ENCODE measurements around the gene PRDM2. TPM values are rescaled to one million over a fixed set of nuclear protein-coding genes. Genes with fewer than 3 reads are reported as not detected.

Gene PRDM2
- polyA plus RNA-seq, 4 donors, result 35.5 to 42.6 (median 38.9) TPM

DNA sequence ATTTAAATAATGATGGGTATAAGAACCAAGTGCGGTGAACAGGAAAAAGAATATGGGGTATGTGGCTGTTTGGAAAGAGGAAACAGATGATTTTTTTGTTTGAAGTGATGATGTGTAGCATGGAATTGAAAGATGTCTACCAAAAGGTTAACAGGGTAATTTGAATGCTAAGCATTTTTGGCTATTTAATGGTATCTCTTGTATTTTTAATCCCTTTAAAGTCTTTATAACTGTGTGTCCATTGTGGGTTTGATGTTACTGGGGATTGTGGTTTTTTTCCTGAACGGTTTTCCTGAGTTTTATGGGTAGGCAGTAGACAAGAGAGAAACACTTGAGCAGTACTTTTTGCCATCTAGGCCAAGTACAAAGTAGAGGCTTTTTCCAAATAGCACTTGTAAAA, 63.2 kb downstream of the PRDM2 start:
- no peak for DNase-seq (ENCODE audit: low read depth in 4 of 4, low spot score in 2 of 4)

GRCh38 chr1:13763991-13764390, 64.0 kb downstream of the PRDM2 start:
- no peak for DNase-seq (ENCODE audit: low read depth in 4 of 4, low spot score in 2 of 4)

- DNase-seq (ENCODE audit: low read depth in 4 of 4, low spot score in 2 of 4), result no peak
These were observed 64.8 kb downstream of the PRDM2 start for GRCh38 chr1:13764588-13765332.

DNA sequence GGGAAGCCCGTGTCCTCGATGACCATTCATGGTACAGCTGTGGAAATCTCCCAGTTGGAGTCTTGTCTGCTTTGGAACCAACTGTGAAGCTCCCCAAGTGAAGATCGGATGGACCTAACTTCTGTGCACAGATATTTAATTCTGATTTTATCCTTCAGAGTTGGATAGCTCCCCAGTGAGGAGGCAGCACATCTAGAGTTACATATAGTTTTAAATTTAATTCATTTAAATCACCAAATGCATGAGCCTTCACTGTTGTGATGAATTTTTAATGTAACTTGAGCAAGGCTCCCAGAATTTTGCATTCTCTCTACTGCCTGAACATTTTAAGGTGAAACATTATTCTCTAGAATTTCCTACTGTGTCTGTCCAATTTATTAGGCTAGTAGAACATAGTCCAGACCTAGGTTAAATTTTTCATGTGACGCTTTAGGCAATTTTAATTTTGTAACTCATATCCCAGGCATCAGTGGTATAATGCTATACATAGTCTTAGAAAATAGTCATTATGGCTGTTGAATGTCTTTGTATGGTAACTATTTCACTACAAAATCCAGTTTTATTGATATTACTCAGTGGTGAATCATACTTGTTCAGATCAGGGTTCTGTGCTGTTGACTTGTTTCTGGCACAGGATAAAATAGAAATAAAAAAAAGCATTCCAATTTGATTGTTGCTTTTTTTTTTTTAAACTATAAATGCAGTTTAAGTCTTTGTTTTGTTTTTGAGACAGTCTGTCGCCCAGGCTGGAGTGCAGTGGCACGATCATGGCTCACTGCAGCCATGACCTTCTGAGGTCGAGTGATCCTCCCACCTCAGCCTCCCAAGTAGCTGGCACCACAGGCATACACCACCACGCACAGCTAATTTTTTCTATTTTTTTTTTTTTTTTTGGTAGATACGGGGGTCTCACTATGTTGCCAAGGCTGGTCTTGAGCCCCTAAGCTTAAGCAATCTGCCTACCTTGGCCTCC, 66.9 kb downstream of the PRDM2 start:
- no peak for DNase-seq (ENCODE audit: low read depth in 4 of 4, low spot score in 2 of 4)

- no peak for DNase-seq (ENCODE audit: low read depth in 4 of 4, low spot score in 2 of 4)
These were observed 69.2 kb downstream of the PRDM2 start for GRCh38 chr1:13769212-13769611.

GRCh38 chr1:13769830-13770229, 69.8 kb downstream of the PRDM2 start:
- DNase-seq (ENCODE audit: low read depth in 4 of 4, low spot score in 2 of 4), result no peak

DNA sequence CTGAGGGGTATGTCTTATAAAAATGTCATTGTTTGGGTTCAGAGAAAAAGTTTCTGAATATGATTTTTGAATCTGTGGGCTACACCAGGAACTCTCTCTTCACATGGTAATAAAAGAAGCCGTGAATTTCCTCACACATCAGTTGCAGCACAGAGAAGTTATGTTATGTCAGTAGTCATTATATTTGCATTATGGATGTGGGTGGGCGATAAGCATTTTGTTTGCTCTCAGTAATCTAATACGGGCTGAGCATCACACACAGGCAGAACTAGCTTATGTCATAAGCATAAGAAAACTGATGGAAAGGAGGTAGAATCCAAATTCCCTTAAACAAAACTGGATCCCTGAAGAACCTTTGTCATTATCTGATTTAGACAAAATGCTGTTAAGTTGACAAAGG, 70.8 kb downstream of the PRDM2 start:
- DNase-seq (ENCODE audit: low read depth in 4 of 4, low spot score in 2 of 4), result no peak

GRCh38 chr1:13771745-13772144, 71.8 kb downstream of the PRDM2 start:
- no peak for DNase-seq (ENCODE audit: low read depth in 4 of 4, low spot score in 2 of 4)

DNA sequence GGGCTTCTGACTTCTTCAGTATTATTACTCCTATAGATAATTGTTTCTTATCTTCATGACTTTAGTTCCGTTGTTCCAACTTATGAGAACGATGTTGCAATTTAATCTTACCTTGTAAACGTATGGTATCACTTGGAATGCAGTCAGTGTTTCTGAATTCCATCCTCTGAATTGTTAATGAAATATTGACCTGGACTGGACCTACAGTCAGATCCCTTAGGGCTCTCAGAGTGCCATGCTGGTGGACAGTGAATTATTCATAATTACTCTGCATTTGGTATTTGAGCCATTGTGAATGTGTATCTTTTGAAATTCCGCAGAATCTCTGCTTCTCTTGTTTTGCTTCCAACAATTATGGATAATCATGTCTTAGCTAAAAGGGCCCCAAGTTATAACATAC, 72.3 kb downstream of the PRDM2 start:
- DNase-seq (ENCODE audit: low read depth in 4 of 4, low spot score in 2 of 4), result no peak

DNA sequence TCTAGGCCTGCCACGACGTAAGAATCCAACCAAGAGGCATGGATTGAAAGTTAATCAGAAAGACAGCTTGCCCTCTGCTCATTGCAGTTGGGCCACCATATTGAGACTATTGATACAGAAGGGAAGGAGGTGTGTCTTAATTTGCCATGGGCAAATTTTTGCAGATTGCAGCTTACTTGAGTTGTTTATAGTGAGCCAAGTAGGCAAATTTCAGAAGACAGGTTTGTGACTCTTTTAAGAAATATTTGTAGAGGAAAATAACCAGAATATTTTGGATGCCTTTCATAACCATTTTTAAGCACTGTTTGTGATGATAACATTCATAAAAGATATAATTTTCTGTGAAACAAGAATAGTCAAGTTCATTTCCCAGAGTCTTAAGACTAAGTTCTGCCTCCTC, 74.1 kb downstream of the PRDM2 start:
- no peak for DNase-seq (ENCODE audit: low read depth in 4 of 4, low spot score in 2 of 4)

GRCh38 chr1:13775459-13775858, 75.5 kb downstream of the PRDM2 start:
- DNase-seq (ENCODE audit: low read depth in 4 of 4, low spot score in 2 of 4), result no peak

DNA sequence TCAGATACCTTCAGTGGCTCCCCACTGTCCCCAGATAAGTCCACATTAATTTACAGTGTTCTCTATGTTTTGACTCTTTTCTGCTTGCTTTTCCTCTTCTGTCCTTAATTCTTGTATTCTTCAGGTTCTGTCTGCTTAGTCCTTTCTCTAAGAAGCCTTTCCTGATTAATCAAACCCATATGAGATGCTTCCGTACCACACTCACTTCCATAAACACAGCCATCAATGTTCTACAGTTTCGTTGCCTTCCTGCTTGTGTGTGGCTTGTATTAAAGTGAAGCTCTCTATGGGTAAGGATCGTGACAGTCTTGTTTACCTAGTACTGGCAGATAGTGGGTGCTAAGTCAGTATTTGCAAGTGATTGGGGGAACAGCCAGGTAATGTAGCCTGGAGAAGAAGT, 75.9 kb downstream of the PRDM2 start:
- no peak for DNase-seq (ENCODE audit: low read depth in 4 of 4, low spot score in 2 of 4)

GRCh38 chr1:13778431-13778830, 78.4 kb downstream of the PRDM2 start:
- DNase-seq (ENCODE audit: low read depth in 4 of 4, low spot score in 2 of 4), result no peak

GRCh38 chr1:13779930-13780329, 79.9 kb downstream of the PRDM2 start:
- no peak for DNase-seq (ENCODE audit: low read depth in 4 of 4, low spot score in 2 of 4)

DNA sequence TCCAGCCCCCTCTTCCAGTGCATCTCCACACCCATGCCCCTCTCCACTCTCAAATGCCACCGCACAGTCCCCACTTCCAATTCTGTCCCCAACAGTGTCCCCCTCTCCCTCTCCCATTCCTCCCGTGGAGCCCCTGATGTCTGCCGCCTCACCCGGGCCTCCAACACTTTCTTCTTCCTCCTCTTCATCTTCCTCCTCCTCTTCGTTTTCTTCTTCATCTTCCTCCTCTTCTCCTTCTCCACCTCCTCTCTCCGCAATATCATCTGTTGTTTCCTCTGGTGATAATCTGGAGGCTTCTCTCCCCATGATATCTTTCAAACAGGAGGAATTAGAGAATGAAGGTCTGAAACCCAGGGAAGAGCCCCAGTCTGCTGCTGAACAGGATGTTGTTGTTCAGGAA, 80.8 kb downstream of the PRDM2 start:
- no peak for DNase-seq (ENCODE audit: low read depth in 4 of 4, low spot score in 2 of 4)

GRCh38 chr1:13781228-13781627, 81.2 kb downstream of the PRDM2 start:
- DNase-seq (ENCODE audit: low read depth in 4 of 4, low spot score in 2 of 4), result no peak

DNA sequence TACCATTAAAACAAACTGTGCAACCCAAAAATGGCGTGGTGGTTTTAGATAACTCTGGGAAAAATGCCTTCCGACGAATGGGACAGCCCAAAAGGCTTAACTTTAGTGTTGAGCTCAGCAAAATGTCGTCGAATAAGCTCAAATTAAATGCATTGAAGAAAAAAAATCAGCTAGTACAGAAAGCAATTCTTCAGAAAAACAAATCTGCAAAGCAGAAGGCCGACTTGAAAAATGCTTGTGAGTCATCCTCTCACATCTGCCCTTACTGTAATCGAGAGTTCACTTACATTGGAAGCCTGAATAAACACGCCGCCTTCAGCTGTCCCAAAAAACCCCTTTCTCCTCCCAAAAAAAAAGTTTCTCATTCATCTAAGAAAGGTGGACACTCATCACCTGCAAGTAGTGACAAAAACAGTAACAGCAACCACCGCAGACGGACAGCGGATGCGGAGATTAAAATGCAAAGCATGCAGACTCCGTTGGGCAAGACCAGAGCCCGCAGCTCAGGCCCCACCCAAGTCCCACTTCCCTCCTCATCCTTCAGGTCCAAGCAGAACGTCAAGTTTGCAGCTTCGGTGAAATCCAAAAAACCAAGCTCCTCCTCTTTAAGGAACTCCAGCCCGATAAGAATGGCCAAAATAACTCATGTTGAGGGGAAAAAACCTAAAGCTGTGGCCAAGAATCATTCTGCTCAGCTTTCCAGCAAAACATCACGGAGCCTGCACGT, 82.1 kb downstream of the PRDM2 start:
- no peak for DNase-seq (ENCODE audit: low read depth in 4 of 4, low spot score in 2 of 4)

DNA sequence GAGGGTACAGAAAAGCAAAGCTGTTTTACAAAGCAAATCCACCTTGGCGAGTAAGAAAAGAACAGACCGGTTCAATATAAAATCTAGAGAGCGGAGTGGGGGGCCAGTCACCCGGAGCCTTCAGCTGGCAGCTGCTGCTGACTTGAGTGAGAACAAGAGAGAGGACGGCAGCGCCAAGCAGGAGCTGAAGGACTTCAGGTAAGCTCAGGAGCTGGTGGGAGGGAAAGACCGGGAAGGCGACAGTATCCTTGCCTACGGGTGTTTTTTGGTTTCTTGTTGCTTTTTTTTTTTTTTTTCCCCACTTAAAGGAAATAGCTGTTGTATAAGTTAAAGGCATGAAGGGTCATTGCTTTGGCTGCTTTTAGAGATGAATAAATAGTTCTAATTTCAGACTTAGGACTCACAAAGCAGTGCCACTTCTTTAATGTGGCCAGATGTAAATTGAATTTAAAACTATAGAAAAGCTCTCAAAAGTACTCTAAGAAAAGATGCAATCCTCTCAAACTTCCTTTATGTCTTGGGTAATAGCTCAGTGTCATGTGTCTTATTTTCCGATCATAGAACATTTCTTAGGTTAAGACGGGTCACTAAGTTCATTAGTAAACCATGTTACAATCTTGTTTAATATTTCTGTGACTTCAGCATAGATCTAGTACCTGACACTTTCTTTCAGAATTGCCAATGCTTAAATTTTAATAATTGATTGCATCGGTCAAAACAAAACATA, 82.8 kb downstream of the PRDM2 start:
- no peak for DNase-seq (ENCODE audit: low read depth in 4 of 4, low spot score in 2 of 4)

DNA sequence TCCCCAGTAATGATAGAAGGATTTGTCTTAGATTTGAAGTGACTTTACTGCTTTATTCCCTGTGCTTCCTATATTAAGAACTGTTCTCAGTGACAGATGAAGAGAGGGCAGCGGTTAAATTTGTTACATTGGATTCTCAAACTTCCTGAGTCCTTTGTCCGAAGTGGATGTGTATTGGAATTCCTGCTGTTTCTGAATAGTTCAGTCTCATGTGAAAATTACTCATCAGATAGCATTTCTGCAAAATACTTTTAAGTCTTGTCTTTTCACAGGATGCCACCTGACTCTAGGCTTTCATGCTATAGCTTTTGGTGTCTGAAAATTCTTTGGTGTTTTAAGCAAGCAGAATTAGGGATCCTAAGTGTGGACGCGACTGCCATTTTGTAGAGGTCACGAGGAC, 83.6 kb downstream of the PRDM2 start:
- no peak for DNase-seq (ENCODE audit: low read depth in 4 of 4, low spot score in 2 of 4)

GRCh38 chr1:13784971-13785370, 85.0 kb downstream of the PRDM2 start:
- no peak for DNase-seq (ENCODE audit: low read depth in 4 of 4, low spot score in 2 of 4)
